Fibroblast of skin of left biceps (primary cell): ENCODE results near the gene SIAH2.
A peak's percentile ranks its signal among the peaks of the same experiment; 100 is the strongest.

Source experiments
- DNase-seq, 2 experiments: peaks; one replicate each; pipeline ENCODE4 v3.0.0-alpha.2; 2013; ENCODE audit warnings: low read depth in 2 of 2

SIAH2 gene

GRCh38 chr3:150733936-150734794 lies 28.8 kb downstream of the SIAH2 start:
- no peak for DNase-seq

- DNase-seq: no peak
Observed at GRCh38 chr3:150733373-150733935, 29.5 kb downstream of the SIAH2 start.

- no peak for DNase-seq
Observed at GRCh38 chr3:150729682-150730360, 33.1 kb downstream of the SIAH2 start.

- no peak for DNase-seq
Observed at GRCh38 chr3:150727653-150728502, 35.1 kb downstream of the SIAH2 start.

GRCh38 chr3:150725548-150725947 lies 37.4 kb downstream of the SIAH2 start:
- DNase-seq: no peak

- no peak for DNase-seq
Observed at GRCh38 chr3:150723946-150724345, 39.0 kb downstream of the SIAH2 start.

- no peak for DNase-seq
Observed at GRCh38 chr3:150722267-150722666, 40.7 kb downstream of the SIAH2 start.

GRCh38 chr3:150721285-150722130 lies 41.5 kb downstream of the SIAH2 start:
- DNase-seq: no peak

GRCh38 chr3:150720444-150720843 lies 42.5 kb downstream of the SIAH2 start:
- DNase-seq: no peak

GRCh38 chr3:150710097-150710496 lies 52.9 kb downstream of the SIAH2 start:
- DNase-seq: no peak

- DNase-seq: peak; percentile 71
Observed at GRCh38 chr3:150703756-150704344, 59.1 kb downstream of the SIAH2 start, which contains the start of gene ERICH6. ERICH6 (minus strand) TSS chr3:150703920; CDS start chr3:150703898, 22 bp downstream.

- DNase-seq: no peak
Observed at GRCh38 chr3:150703299-150703755, 59.6 kb downstream of the SIAH2 start.

GRCh38 chr3:150699068-150699639 lies 63.8 kb downstream of the SIAH2 start:
- no peak for DNase-seq

- DNase-seq: peak in 1 of 2 experiments; percentile 4
Observed at GRCh38 chr3:150697646-150698045, 65.3 kb downstream of the SIAH2 start.

GRCh38 chr3:150691414-150692040 lies 71.4 kb downstream of the SIAH2 start:
- no peak for DNase-seq
